PC-3 (cell line): ENCODE measurements around the gene KCNC2. TPM values are rescaled to one million over a fixed set of nuclear protein-coding genes. Genes with fewer than 3 reads are reported as not detected.

Experiments used
- ATAC-seq: fragments of 200-7000 bp; cut with Tn5 transposase; 2 replicates; pipeline ENCODE4 v1.9.1; 2020; ENCODE audit warnings: mild to moderate bottlenecking, moderate library complexity
- BruUV-seq: library from RNA; stranded (reverse); fragments of 400-500 nt; replicated peaks from 2 replicates; lab custom pipeline; 2021; lab: Mats Ljungman, UMichigan
- CTCF ChIA-PET: fragments of 300-600 bp; sonication (Branson Sonifier 250); formaldehyde crosslinking; loops from one replicate; lab custom pipeline; 2022; ENCODE audit warnings: antibody characterized with exemption; lab: Charles Lee
- POLR2A ChIA-PET: fragments of 300-600 bp; sonication (Branson Sonifier 250); formaldehyde crosslinking; loops from one replicate; lab custom pipeline; 2022; ENCODE audit warnings: antibody characterized with exemption; ENCODE audit not compliant: unreplicated experiment; lab: Charles Lee
- DNase-seq: peaks from one replicate; pipeline ENCODE4 v3.0.0-alpha.2; 2015
- H2AFZ ChIP-seq: fragments of 300-600 bp; sonication (generic); 2 replicates; pipeline ENCODE4 v1.6.0; 2016; ENCODE audit warnings: antibody characterized with exemption, low read length
- H3F3A ChIP-seq: fragments of 300-600 bp; sonication (generic); one replicate; pipeline ENCODE4 v1.6.0; 2017; ENCODE audit warnings: antibody characterized with exemption, low read length, control low read depth, mild to moderate bottlenecking; ENCODE audit not compliant: unreplicated experiment
- H3K27ac ChIP-seq: fragments of 300-600 bp; sonication (generic); 2 replicates; pipeline ENCODE4 v1.5.1; 2016; ENCODE audit warnings: mild to moderate bottlenecking, low read length
- H3K27me3 ChIP-seq: fragments of 300-600 bp; sonication (generic); 2 replicates; pipeline ENCODE4 v1.6.1; 2016; ENCODE audit warnings: low read length, mixed read lengths
- H3K36me3 ChIP-seq: fragments of 300-600 bp; sonication (generic); 2 replicates; pipeline ENCODE4 v1.6.1; 2016; ENCODE audit warnings: low read depth, mixed run types, low read length, mixed read lengths
- H3K4me1 ChIP-seq: fragments of 300-600 bp; sonication (generic); 2 replicates; pipeline ENCODE4 v1.5.1; 2016; ENCODE audit warnings: low read length; ENCODE audit not compliant: insufficient read depth
- H3K4me2 ChIP-seq: fragments of 300-600 bp; sonication (generic); 2 replicates; pipeline ENCODE4 v1.6.0; 2016; ENCODE audit warnings: low read length
- H3K4me3 ChIP-seq: fragments of 300-600 bp; sonication (generic); 2 replicates; pipeline ENCODE4 v1.5.1; 2016; ENCODE audit warnings: mild to moderate bottlenecking, low read length, mixed read lengths
- H3K79me2 ChIP-seq: fragments of 300-600 bp; sonication (generic); 2 replicates; pipeline ENCODE4 v1.6.1; 2017; ENCODE audit warnings: low read length, mixed read lengths
- H3K9ac ChIP-seq: fragments of 300-600 bp; sonication (generic); 2 replicates; pipeline ENCODE4 v1.6.0; 2016; ENCODE audit warnings: mild to moderate bottlenecking, low read length
- H3K9me2 ChIP-seq: fragments of 300-600 bp; sonication (generic); replicated peaks from 2 replicates; pipeline ENCODE4 v1.6.1; 2016; ENCODE audit warnings: mixed run types, low read length, mixed read lengths
- H3K9me3 ChIP-seq: fragments of 300-600 bp; sonication (generic); 2 replicates; pipeline ENCODE4 v1.6.1; 2016; ENCODE audit warnings: low read length, mixed read lengths
- H4K20me1 ChIP-seq: fragments of 300-600 bp; sonication (generic); 2 replicates; pipeline ENCODE4 v1.6.1; 2016; ENCODE audit warnings: low read length, mixed read lengths
- CTCF ChIP-seq: fragments of 300-600 bp; sonication (generic); conservative IDR thresholded peaks from 2 replicates; pipeline ENCODE4 v1.5.1; 2017; ENCODE audit warnings: antibody characterized with exemption, low read depth, mild to moderate bottlenecking, low read length
- EZH2 ChIP-seq: fragments of 300-600 bp; sonication (generic); IDR thresholded peaks from one replicate; pipeline ENCODE4 v1.6.1; 2017; ENCODE audit warnings: antibody characterized with exemption, mild to moderate bottlenecking, low read length; ENCODE audit not compliant: unreplicated experiment
- EZH2phosphoT487 ChIP-seq: fragments of 300-600 bp; sonication (generic); IDR thresholded peaks from 2 replicates; pipeline ENCODE4 v1.6.1; 2018; ENCODE audit warnings: mild to moderate bottlenecking, antibody characterized with exemption, low read length, borderline replicate concordance
- intact Hi-C: fragments of 100-400 bp; cut with micrococcal nuclease; formaldehyde crosslinking; loops from 2 replicates; pipeline ENCODE4 v1.9.0; 2023
- total RNA-seq: library from RNA; depleted of rRNA; stranded (reverse); fragments of >200 nt; gene quantifications from 2 replicates; pipeline ENCODE4 v1.2.3, GENCODE V29; 2014

Gene KCNC2
- total RNA-seq, 1 experiment from 2014 or later, result not detected

GRCh38 chr12:75086091-75087038 lies 123.3 kb downstream of the KCNC2 start:
- ATAC-seq (peak; percentile 56), DNase-seq (no peak)
- Histone ChIP-seq H3K79me2 (no peaks in the 10 kb centered on the region), H3K27ac (no peak overlapping the region), H3K4me3 (no peak overlapping the region), H3K9ac (no peak overlapping the region), H3F3A (no peaks in the 10 kb centered on the region), H4K20me1 (no peaks in the 10 kb centered on the region), H3K9me3 (no peaks in the 10 kb centered on the region), H2AFZ (no peak overlapping the region), H3K9me2 (no peaks in the 10 kb centered on the region), H3K4me2 (no peak overlapping the region), H3K4me1 (no peaks in the 10 kb centered on the region), H3K36me3 (no peaks in the 10 kb centered on the region), H3K27me3 (peaks cover 6% of the 10 kb centered on the region; the same call in 1 of the 2 replicates)
- intact Hi-C loops, result no loop called here
- POLR2A ChIA-PET, result no interaction called here
- no peak for TF ChIP-seq CTCF
- no peak for TF ChIP-seq EZH2
- no peak for TF ChIP-seq EZH2phosphoT487
- BruUV-seq, result no TSS peak
- CTCF ChIA-PET, result no interaction called here

GRCh38 chr12:75081305-75081704 lies 128.3 kb downstream of the KCNC2 start:
- peak; percentile 57 for ATAC-seq
- Histone ChIP-seq H3F3A (no peaks in the 10 kb centered on the region), H3K4me1 (no peaks in the 10 kb centered on the region), H3K9me3 (no peaks in the 10 kb centered on the region), H4K20me1 (no peaks in the 10 kb centered on the region), H3K9ac (no peak overlapping the region), H3K79me2 (no peaks in the 10 kb centered on the region), H3K4me2 (no peak overlapping the region), H3K27ac (no peak overlapping the region), H3K27me3 (peaks cover 13% of the 10 kb centered on the region; the same call in 1 of the 2 replicates), H3K9me2 (no peaks in the 10 kb centered on the region), H3K36me3 (no peaks in the 10 kb centered on the region), H2AFZ (no peak overlapping the region), H3K4me3 (no peak overlapping the region)
- CTCF ChIA-PET, result interaction anchor here (0.6 kb wide), 1 partner anchor 217 kb away, joined by 16 read pairs; no protein-coding TSS in a partner anchor
- intact Hi-C loops, result no loop called here
- no TSS peak for BruUV-seq
- POLR2A ChIA-PET, result no interaction called here
- no peak for DNase-seq
- TF ChIP-seq CTCF (no peak), EZH2phosphoT487 (no peak), EZH2 (no peak)

GRCh38 chr12:75080582-75080981 lies 129.1 kb downstream of the KCNC2 start:
- Histone ChIP-seq H3K4me2 (no peak overlapping the region), H2AFZ (no peak overlapping the region), H3K9me2 (no peaks in the 10 kb centered on the region), H3K36me3 (no peaks in the 10 kb centered on the region), H3K4me1 (no peaks in the 10 kb centered on the region), H3K9ac (no peak overlapping the region), H3K4me3 (no peak overlapping the region), H3K9me3 (no peaks in the 10 kb centered on the region), H3F3A (no peaks in the 10 kb centered on the region), H4K20me1 (no peaks in the 10 kb centered on the region), H3K27ac (no peak overlapping the region), H3K27me3 (peaks cover 13% of the 10 kb centered on the region; the same call in 1 of the 2 replicates), H3K79me2 (no peaks in the 10 kb centered on the region)
- DNase-seq (no peak), ATAC-seq (no peak)
- BruUV-seq, result no TSS peak
- intact Hi-C loops, result no loop called here
- POLR2A ChIA-PET, result no interaction called here
- TF ChIP-seq EZH2phosphoT487, result no peak
- CTCF ChIA-PET, result no interaction called here
